GM12801 (cell line): ENCODE results near the gene FBXW8.

Experiments
- TF ChIP-seq, protein P1 (sequence below): IDR thresholded peaks from one replicate; pipeline ENCODE4 v1.5.1; 2011; ENCODE audit warnings: control low read depth; ENCODE audit not compliant: insufficient read length; ENCODE audit errors: extremely low read depth

The FBXW8 gene

DNA sequence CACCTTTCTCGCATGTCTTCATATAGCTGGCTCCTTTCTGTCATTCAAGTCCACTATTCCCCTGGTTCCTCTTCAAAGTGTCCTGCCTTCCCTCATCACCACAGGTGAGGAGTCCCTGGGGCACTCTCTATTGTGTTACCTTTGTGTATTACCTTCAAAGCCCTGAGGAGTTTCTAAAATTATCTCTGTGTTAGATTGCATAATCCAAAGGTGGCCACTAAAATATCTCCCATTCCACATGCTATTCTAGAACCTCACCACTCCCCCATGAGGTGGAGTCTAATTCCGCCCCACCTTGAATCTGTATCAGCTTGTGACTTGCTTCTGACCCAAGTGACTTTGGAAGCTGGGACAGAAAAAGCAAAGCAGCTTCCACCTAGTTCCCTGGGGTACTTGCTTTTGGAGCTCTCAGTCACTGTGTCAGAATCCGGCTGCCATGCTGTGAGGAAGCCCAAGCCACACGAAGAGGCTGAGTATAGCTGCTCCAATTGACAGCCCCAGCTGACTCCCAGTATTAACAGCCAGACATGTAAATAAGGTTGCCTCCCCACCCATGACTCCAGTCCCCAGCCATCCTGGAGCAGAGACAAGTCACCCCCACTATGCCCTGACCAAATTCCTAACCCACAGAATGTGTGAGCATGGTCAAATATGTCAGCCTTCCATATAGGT lies 36.3 kb upstream of the FBXW8 start:
- TF ChIP-seq, protein P1, sequence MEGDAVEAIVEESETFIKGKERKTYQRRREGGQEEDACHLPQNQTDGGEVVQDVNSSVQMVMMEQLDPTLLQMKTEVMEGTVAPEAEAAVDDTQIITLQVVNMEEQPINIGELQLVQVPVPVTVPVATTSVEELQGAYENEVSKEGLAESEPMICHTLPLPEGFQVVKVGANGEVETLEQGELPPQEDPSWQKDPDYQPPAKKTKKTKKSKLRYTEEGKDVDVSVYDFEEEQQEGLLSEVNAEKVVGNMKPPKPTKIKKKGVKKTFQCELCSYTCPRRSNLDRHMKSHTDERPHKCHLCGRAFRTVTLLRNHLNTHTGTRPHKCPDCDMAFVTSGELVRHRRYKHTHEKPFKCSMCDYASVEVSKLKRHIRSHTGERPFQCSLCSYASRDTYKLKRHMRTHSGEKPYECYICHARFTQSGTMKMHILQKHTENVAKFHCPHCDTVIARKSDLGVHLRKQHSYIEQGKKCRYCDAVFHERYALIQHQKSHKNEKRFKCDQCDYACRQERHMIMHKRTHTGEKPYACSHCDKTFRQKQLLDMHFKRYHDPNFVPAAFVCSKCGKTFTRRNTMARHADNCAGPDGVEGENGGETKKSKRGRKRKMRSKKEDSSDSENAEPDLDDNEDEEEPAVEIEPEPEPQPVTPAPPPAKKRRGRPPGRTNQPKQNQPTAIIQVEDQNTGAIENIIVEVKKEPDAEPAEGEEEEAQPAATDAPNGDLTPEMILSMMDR: no peak

- TF ChIP-seq, protein P1: no peak
These were observed 34.4 kb upstream of the FBXW8 start for GRCh38 chr12:116876151-116876869.

DNA sequence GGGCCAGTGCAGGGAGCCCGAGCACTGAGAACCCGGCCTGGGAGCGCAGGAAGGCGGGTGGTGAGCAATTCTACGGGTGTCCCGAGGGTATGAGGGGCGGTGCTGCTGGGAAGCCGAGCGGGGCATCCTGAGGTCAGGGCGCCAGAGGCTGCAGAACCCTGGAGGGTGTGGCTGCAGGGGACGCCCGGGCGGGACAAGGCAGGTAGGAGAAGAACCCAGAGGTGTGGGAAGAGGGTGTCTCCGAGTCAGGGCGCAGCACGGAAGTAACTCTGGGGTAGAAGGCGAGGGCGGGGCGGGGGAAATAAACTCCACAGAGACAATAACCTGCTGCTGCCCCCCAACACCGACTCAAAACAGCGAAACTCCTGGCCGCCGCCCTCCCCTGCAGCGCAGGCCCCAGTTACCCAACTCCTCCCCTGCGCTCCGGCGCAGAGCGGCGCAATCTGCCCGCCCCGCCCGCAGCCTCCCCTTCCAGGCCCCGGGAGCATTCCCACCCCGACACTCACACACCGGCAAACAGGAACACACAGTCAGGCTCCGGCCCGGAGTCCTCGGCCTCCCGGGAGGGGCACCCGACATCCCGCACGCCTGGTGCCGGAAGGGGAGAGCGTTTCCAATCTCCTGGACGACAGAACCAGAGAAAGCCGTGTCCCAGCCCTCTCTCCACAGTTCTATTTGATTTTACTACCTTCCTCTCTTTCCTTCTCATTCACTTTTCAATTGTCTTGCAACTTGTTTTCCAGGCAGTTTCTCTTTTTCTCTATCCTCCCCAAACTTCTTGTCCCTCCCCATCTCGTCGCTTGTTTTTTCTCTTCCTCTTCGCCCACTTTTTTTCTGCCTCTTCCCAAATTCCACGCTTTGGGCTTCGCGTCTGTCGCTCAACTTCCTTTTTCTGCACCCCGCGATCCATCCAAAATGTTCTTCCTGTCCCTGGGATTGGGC lies 31.9 kb upstream of the FBXW8 start:
- TF ChIP-seq, protein P1: no peak

GRCh38 chr12:116879509-116880212 lies 31.1 kb upstream of the FBXW8 start:
- TF ChIP-seq, protein P1: no peak

DNA sequence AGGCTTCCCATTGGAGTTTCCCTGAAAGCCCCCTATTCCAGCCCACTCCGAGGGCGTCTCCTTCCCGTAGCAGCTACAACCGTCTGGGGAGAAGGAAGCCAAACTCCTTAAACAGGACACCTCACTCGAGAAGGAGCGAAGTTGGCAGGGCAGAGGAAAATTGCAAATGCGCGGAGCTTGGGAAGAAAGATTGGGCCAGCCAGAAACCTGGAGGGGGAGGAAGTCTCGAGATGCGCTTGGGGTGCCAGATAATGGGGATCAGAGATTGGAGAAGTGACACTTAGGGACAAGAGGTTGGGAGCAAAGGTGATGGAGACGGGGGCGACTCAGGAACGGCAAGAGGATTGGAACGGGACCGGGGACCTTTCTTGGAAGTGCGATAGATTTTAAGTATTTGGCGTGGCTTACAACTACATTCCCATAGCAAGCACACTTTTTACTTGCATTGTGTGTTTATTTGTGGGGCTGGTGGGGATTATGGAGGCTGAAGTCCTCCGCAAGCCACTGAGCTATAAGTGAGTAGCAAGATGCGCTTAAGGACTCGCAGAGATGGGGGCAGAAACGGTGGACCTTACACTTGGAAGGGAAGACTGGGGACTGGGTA lies 30.4 kb upstream of the FBXW8 start:
- TF ChIP-seq, protein P1: no peak

DNA sequence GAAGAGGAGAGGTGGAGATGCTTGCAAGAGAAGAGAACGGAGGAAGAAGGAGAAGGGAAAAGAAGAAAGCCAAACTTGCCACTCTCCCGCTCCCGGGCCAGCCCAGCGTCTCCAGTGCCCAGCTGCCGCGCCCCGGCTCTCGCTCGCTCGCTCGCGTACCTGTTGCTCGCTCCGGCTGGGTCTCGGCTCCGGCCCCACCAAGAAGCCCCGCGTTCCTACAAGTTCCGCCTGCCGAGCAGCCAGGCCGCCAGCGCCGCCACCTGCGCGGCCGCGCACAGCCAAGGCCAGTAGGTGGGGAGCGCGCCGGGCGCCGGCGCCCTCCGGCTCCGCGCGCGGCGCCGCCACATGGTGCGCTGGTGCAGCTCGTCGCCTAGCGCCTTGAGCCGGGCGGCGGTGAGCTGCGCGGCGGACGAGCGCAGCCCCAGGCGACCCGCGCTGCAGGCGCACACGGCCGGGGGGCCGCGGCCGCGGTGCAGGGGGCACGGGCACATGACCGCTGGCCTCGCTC lies 29.9 kb upstream of the FBXW8 start:
- TF ChIP-seq, protein P1: no peak
